Measurements from ENCODE around the gene MDC1. TPM values are rescaled to one million over a fixed set of nuclear protein-coding genes. Genes with fewer than 3 reads are reported as not detected.

MDC1 gene
- total and polyA plus RNA-seq, 2 experiments from 2014 or later = 17.2 to 32.7 TPM

DNA sequence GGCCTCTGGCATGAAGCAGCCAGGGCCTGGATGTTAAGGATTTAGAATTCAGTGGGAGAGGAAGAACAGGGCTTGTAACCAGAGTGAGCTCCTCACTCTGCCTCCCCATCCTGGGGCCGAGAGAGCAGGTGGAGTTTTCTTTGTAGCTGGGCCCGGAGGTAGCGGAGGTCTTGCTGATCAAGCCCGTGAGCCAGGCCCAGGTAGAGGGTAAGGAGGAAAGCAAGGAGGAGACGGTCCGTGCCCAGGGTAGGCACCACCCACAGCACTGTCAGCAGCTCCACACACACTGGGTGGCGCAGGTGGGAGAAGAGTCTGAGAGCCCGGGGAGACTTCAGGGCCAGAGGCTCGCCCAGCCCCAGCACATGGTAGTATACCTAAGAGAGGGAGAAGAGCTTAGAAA, 28.5 kb downstream of the MDC1 start:
- peaks cover 59% of the 10 kb centered on the region for H3K4me1 Mint-ChIP-seq
- H3K79me2 ChIP-seq (replicated peaks; ENCODE audit: insufficient read depth) = peaks cover 8% of the 10 kb centered on the region; the same call in 1 of the 2 replicates
- no peak overlapping the region for H3K27ac Mint-ChIP-seq
- peaks cover 18% of the 10 kb centered on the region for H3K36me3 Mint-ChIP-seq (ENCODE audit: low read depth)
- H2AFZ ChIP-seq = no peak overlapping the region
- H3K9me3 Mint-ChIP-seq = no peaks in the 10 kb centered on the region; the same call in 2 of the 3 replicates
- no peaks in the 10 kb centered on the region for H4K20me1 ChIP-seq (replicated peaks; ENCODE audit: insufficient read depth)
- H3K4me3 ChIP-seq = no peak overlapping the region; the same call in 1 of the 2 replicates
- 0 out of 2 replicates have a peak, but pooled peaks cover 5% of the 10 kb centered on the region for H3K27me3 ChIP-seq (ENCODE audit: insufficient read depth)
- no peaks in the 10 kb centered on the region for H3K9me2 ChIP-seq (ENCODE audit: insufficient read depth)
- no peak overlapping the region for H3K4me2 ChIP-seq
- DNase-seq (ENCODE audit: low spot score) = no peak
- H3F3A ChIP-seq (replicated peaks; ENCODE audit: low read depth) = peaks cover 12% of the 10 kb centered on the region
- H3K36me3 ChIP-seq (ENCODE audit: insufficient read depth) = no peaks in the 10 kb centered on the region
- peaks cover 38% of the 10 kb centered on the region for H3K4me1 ChIP-seq (ENCODE audit: insufficient read depth)
- H3K27me3 Mint-ChIP-seq (ENCODE audit: insufficient read depth, low read depth, poor library complexity) = peaks cover 38% of the 10 kb centered on the region
- TF ChIP-seq, protein P1, sequence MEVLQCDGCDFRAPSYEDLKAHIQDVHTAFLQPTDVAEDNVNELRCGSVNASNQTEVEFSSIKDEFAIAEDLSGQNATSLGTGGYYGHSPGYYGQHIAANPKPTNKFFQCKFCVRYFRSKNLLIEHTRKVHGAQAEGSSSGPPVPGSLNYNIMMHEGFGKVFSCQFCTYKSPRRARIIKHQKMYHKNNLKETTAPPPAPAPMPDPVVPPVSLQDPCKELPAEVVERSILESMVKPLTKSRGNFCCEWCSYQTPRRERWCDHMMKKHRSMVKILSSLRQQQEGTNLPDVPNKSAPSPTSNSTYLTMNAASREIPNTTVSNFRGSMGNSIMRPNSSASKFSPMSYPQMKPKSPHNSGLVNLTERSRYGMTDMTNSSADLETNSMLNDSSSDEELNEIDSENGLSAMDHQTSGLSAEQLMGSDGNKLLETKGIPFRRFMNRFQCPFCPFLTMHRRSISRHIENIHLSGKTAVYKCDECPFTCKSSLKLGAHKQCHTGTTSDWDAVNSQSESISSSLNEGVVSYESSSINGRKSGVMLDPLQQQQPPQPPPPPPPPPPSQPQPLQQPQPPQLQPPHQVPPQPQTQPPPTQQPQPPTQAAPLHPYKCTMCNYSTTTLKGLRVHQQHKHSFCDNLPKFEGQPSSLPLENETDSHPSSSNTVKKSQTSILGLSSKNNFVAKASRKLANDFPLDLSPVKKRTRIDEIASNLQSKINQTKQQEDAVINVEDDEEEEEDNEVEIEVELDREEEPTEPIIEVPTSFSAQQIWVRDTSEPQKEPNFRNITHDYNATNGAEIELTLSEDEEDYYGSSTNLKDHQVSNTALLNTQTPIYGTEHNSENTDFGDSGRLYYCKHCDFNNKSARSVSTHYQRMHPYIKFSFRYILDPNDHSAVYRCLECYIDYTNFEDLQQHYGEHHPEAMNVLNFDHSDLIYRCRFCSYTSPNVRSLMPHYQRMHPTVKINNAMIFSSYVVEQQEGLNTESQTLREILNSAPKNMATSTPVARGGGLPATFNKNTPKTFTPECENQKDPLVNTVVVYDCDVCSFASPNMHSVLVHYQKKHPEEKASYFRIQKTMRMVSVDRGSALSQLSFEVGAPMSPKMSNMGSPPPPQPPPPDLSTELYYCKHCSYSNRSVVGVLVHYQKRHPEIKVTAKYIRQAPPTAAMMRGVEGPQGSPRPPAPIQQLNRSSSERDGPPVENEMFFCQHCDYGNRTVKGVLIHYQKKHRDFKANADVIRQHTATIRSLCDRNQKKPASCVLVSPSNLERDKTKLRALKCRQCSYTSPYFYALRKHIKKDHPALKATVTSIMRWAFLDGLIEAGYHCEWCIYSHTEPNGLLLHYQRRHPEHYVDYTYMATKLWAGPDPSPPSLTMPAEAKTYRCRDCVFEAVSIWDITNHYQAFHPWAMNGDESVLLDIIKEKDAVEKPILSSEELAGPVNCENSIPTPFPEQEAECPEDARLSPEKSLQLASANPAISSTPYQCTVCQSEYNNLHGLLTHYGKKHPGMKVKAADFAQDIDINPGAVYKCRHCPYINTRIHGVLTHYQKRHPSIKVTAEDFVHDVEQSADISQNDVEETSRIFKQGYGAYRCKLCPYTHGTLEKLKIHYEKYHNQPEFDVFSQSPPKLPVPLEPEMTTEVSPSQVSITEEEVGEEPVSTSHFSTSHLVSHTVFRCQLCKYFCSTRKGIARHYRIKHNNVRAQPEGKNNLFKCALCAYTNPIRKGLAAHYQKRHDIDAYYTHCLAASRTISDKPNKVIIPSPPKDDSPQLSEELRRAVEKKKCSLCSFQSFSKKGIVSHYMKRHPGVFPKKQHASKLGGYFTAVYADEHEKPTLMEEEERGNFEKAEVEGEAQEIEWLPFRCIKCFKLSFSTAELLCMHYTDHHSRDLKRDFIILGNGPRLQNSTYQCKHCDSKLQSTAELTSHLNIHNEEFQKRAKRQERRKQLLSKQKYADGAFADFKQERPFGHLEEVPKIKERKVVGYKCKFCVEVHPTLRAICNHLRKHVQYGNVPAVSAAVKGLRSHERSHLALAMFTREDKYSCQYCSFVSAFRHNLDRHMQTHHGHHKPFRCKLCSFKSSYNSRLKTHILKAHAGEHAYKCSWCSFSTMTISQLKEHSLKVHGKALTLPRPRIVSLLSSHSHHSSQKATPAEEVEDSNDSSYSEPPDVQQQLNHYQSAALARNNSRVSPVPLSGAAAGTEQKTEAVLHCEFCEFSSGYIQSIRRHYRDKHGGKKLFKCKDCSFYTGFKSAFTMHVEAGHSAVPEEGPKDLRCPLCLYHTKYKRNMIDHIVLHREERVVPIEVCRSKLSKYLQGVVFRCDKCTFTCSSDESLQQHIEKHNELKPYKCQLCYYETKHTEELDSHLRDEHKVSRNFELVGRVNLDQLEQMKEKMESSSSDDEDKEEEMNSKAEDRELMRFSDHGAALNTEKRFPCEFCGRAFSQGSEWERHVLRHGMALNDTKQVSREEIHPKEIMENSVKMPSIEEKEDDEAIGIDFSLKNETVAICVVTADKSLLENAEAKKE (CRISPR knock-in tag; IDR thresholded peaks at IDR 0.05) = no peak
- TF ChIP-seq ZNF331 (CRISPR knock-in tag; IDR thresholded peaks at IDR 0.05; ENCODE audit: low read depth) (no peak), NANOG (IDR thresholded peaks at IDR 0.05; ENCODE audit: borderline replicate concordance) (no peak)
- TF ChIP-seq, protein P2, sequence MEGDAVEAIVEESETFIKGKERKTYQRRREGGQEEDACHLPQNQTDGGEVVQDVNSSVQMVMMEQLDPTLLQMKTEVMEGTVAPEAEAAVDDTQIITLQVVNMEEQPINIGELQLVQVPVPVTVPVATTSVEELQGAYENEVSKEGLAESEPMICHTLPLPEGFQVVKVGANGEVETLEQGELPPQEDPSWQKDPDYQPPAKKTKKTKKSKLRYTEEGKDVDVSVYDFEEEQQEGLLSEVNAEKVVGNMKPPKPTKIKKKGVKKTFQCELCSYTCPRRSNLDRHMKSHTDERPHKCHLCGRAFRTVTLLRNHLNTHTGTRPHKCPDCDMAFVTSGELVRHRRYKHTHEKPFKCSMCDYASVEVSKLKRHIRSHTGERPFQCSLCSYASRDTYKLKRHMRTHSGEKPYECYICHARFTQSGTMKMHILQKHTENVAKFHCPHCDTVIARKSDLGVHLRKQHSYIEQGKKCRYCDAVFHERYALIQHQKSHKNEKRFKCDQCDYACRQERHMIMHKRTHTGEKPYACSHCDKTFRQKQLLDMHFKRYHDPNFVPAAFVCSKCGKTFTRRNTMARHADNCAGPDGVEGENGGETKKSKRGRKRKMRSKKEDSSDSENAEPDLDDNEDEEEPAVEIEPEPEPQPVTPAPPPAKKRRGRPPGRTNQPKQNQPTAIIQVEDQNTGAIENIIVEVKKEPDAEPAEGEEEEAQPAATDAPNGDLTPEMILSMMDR (conservative IDR thresholded peaks at IDR 0.05; ENCODE audit: low read depth in 2 of 2) = no peak
- ATAC-seq = no peak
- no peak overlapping the region for H3K27ac ChIP-seq (ENCODE audit: low read depth)
- peak overlapping the region; percentile 81; the same call in 2 of the 3 replicates for H3K4me3 Mint-ChIP-seq
